IMR-90 (cell line): Measurements from ENCODE around the gene FRYL. TPM values are rescaled to one million over a fixed set of nuclear protein-coding genes. Genes with fewer than 3 reads are reported as not detected.

Source experiments
- ATAC-seq: fragments of 200-7000 bp; cut with Tn5 transposase; 2 replicates; pipeline ENCODE4 v1.9.1; 2020; ENCODE audit warnings: low read depth, mild to moderate bottlenecking, moderate library complexity
- BruUV-seq: library from RNA; stranded (reverse); fragments of 400-500 nt; replicated peaks from 2 replicates; lab custom pipeline; 2021; lab: Mats Ljungman, UMichigan
- CTCF ChIA-PET: fragments of 300-600 bp; formaldehyde crosslinking; extraction: SDS; loops from one replicate; lab custom pipeline; 2021; ENCODE audit warnings: antibody characterized with exemption; lab: Yijun Ruan, JAX
- POLR2A ChIA-PET: fragments of 300-600 bp; sonication (Branson Sonifier 250); formaldehyde crosslinking; loops from one replicate; lab custom pipeline; 2022; ENCODE audit warnings: antibody characterized with exemption; ENCODE audit not compliant: unreplicated experiment; lab: Charles Lee
- DNase-seq: peaks from one replicate; pipeline ENCODE4 v3.0.0; 2013
- H2AFZ ChIP-seq: replicated peaks from 2 replicates; pipeline ENCODE3; 2013; ENCODE audit warnings: low read length, mild to moderate bottlenecking; ENCODE audit not compliant: poor library complexity
- H2AK5ac ChIP-seq: 2 replicates; pipeline ENCODE4 v1.6.1; 2013; ENCODE audit warnings: low read depth, low read length, inconsistent platforms
- H2AK9ac ChIP-seq: replicated peaks from 2 replicates; pipeline ENCODE3; 2013; ENCODE audit warnings: mild to moderate bottlenecking, low read depth, low read length, moderate library complexity; ENCODE audit not compliant: poor library complexity
- H2BK120ac ChIP-seq: 2 replicates; pipeline ENCODE4 v1.6.1; 2013; ENCODE audit warnings: low read depth, low read length, inconsistent platforms
- H2BK15ac ChIP-seq: 3 replicates; pipeline ENCODE4 v1.6.1; 2013; ENCODE audit warnings: low read depth, low read length, inconsistent platforms
- H2BK20ac ChIP-seq: 2 replicates; pipeline ENCODE4 v1.6.1; 2013; ENCODE audit warnings: low read depth, mild to moderate bottlenecking, inconsistent platforms, low read length, moderate library complexity
- H2BK5ac ChIP-seq: 2 replicates; pipeline ENCODE4 v1.6.1; 2013; ENCODE audit warnings: mild to moderate bottlenecking, low read depth, low read length, inconsistent platforms; ENCODE audit not compliant: poor library complexity, severe bottlenecking
- H3K14ac ChIP-seq: replicated peaks from 2 replicates; pipeline ENCODE4 v1.6.1; 2013; ENCODE audit warnings: low read depth, low read length, inconsistent platforms
- H3K18ac ChIP-seq: 2 replicates; pipeline ENCODE4 v1.6.1; 2013; ENCODE audit warnings: low read depth, low read length, control low read depth
- H3K23ac ChIP-seq: 2 replicates; pipeline ENCODE4 v1.6.1; 2013; ENCODE audit warnings: low read depth, low read length, inconsistent platforms
- H3K27ac ChIP-seq: 2 replicates; pipeline ENCODE4 v1.5.1; 2013; ENCODE audit warnings: mild to moderate bottlenecking, control low read depth, low read length; ENCODE audit not compliant: insufficient read depth
- H3K27me3 ChIP-seq: 2 replicates; pipeline ENCODE4 v1.6.1; 2013; ENCODE audit warnings: low read length; ENCODE audit not compliant: control insufficient read depth, insufficient read depth
- H3K36me3 ChIP-seq: 2 replicates; pipeline ENCODE4 v1.6.1; 2013; ENCODE audit warnings: low read length, mixed read lengths; ENCODE audit not compliant: control insufficient read depth, insufficient read depth
- H3K4ac ChIP-seq: 2 replicates; pipeline ENCODE4 v1.6.1; 2013; ENCODE audit warnings: low read depth, low read length, inconsistent platforms
- H3K4me1 ChIP-seq: 2 replicates; pipeline ENCODE4 v1.6.1; 2013; ENCODE audit warnings: low read length, mixed read lengths; ENCODE audit not compliant: control insufficient read depth, insufficient read depth
- H3K4me2 ChIP-seq: 2 replicates; pipeline ENCODE4 v1.6.1; 2013; ENCODE audit warnings: low read depth, mild to moderate bottlenecking, control low read depth, low read length, moderate library complexity
- H3K4me3 ChIP-seq: 2 replicates; pipeline ENCODE4 v1.5.1; 2013; ENCODE audit warnings: low read depth, mild to moderate bottlenecking, control low read depth, low read length, moderate library complexity; ENCODE audit not compliant: insufficient read depth
- H3K56ac ChIP-seq: 2 replicates; pipeline ENCODE4 v1.6.1; 2013; ENCODE audit warnings: low read length, inconsistent platforms; ENCODE audit not compliant: insufficient read depth; ENCODE audit errors: extremely low read depth
- H3K79me1 ChIP-seq, 2 experiments: 2 replicates each; pipeline ENCODE4 v1.6.1; 2013; ENCODE audit warnings: low read length in 2 of 2, inconsistent platforms in 1 of 2, low read depth in 1 of 2
- H3K9ac ChIP-seq: 2 replicates; pipeline ENCODE4 v1.6.1; 2013; ENCODE audit warnings: low read depth, low read length, control low read depth
- H3K9me1 ChIP-seq: 2 replicates; pipeline ENCODE4 v1.6.1; 2013; ENCODE audit warnings: low read length, inconsistent platforms; ENCODE audit not compliant: insufficient read depth
- H3K9me3 ChIP-seq: 2 replicates; pipeline ENCODE4 v1.6.1; 2013; ENCODE audit warnings: low read length; ENCODE audit not compliant: control insufficient read depth, insufficient read depth
- H4K20me1 ChIP-seq: 2 replicates; pipeline ENCODE4 v1.6.1; 2013; ENCODE audit warnings: low read length, inconsistent platforms; ENCODE audit not compliant: insufficient read depth
- H4K5ac ChIP-seq: 2 replicates; pipeline ENCODE4 v1.6.1; 2013; ENCODE audit warnings: mild to moderate bottlenecking, low read depth, low read length, control low read depth
- H4K8ac ChIP-seq, 2 experiments: 2 replicates each; pipeline ENCODE4 v1.6.1; 2013; ENCODE audit warnings: low read depth in 2 of 2, low read length in 2 of 2, control low read depth in 1 of 2, inconsistent platforms in 1 of 2
- H4K91ac ChIP-seq: 2 replicates; pipeline ENCODE4 v1.6.1; 2013; ENCODE audit warnings: low read depth, low read length, inconsistent platforms; ENCODE audit not compliant: insufficient read depth
- POLR2A ChIP-seq: IDR thresholded peaks from 2 replicates; pipeline ENCODE4 v1.6.1; 2012; ENCODE audit warnings: mild to moderate bottlenecking, low read depth, low read length
- SMC3 ChIP-seq: fragments of 150-350 bp; IDR thresholded peaks from 2 replicates; pipeline ENCODE4 v1.6.1; 2016; ENCODE audit warnings: low read depth, mild to moderate bottlenecking, antibody characterized with exemption, low read length, moderate library complexity
- WGBS, 2 experiments: methylation state at CpG; one replicate each; pipeline versions ENCODE4 v1.1.5 to v1.1.7; 2013; ENCODE audit warnings: missing lambda C conversion rate in 2 of 2; ENCODE audit not compliant: insufficient read length in 1 of 2; ENCODE audit errors: extremely low coverage in 2 of 2; 5-methylcytosine and 5-hydroxymethylcytosine counted together
- dilution Hi-C: fragments of 300-500 bp; cut with HindIII; formaldehyde crosslinking; loops from one replicate; pipeline ENCODE4 v1.14.3; 2018; ENCODE audit warnings: low sequenced_read_pairs; ENCODE audit not compliant: unreplicated experiment
- in situ Hi-C: fragments of 300-500 bp; cut with MboI; formaldehyde crosslinking; loops from 3 replicates; pipeline ENCODE4 v1.14.3; 2019; ENCODE audit warnings: low sequenced_read_pairs, inconsistent platforms, mixed read lengths
- intact Hi-C: fragments of 100-400 bp; cut with micrococcal nuclease; formaldehyde crosslinking; loops from 2 replicates; pipeline ENCODE4 v1.10.0; 2022
- polyA plus RNA-seq, 3 experiments: library from polyadenylated mRNA; depleted of rRNA; stranded (reverse); fragments of >200 nt; gene quantifications; 2 replicates each; pipeline ENCODE4 v1.2.3, GENCODE V29; 2012; ENCODE audit warnings: low replicate concordance in 1 of 3
- total RNA-seq: library from RNA; depleted of rRNA; stranded (reverse); fragments of >200 nt; gene quantifications from 2 replicates; pipeline ENCODE4 v1.2.3, GENCODE V29; 2012

The FRYL gene
- total and polyA plus RNA-seq, 2 of the 4 experiments (the other 2 are of a cell fraction): 9.9 to 77.4 TPM

DNA sequence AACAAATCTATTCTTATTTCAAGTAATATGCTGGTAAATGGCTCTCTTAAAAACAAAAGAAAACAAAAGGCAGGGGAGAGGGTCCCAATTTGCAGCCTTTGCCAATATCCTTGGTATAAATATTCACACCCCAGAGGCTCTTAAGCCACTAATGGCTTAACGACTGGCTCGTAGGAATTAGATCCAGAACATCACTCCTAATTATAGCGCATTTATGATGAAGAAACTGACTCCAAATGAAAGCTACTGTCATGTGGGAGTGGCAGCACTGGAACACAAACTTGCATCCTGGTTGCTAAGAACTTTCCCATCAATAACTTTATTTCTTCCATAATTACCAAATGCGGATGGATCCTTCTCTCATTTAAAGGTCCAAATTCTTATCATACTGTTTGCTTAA lies 138.7 kb downstream of the FRYL start:
- no CpG with 5 or more reads among the region's 4 CpGs for WGBS, 2 experiments
- no peak overlapping the region for H2AFZ ChIP-seq
- POLR2A ChIA-PET: no interaction called here
- no peak overlapping the region for H3K56ac ChIP-seq
- H3K9me1 ChIP-seq: peaks cover 4% of the 10 kb centered on the region
- H3K14ac ChIP-seq: no peak overlapping the region
- in situ Hi-C loops (no loop called here), dilution Hi-C loops (no loop called here), intact Hi-C loops (loop anchor here (5.0 kb wide), 1 partner anchor 136 kb away; no protein-coding TSS in a partner anchor)
- H2BK20ac ChIP-seq: no peak overlapping the region
- H3K27me3 ChIP-seq: no peaks in the 10 kb centered on the region
- H2AK5ac ChIP-seq: no peak overlapping the region
- no peak overlapping the region for H4K5ac ChIP-seq
- BruUV-seq: no TSS peak
- CTCF ChIA-PET: interaction anchor here (0.6 kb wide), 1 partner anchor 354 kb away, joined by 3 read pairs; no protein-coding TSS in a partner anchor
- H3K4me2 ChIP-seq: no peak overlapping the region
- ATAC-seq (no peak), DNase-seq (no peak)
- TF ChIP-seq POLR2A (no peak), SMC3 (no peak)
- no peak overlapping the region for H3K4me3 ChIP-seq
- H3K36me3 ChIP-seq: no peaks in the 10 kb centered on the region
- no peak overlapping the region for H2BK5ac ChIP-seq
- no peak overlapping the region for H2BK120ac ChIP-seq
- no peak overlapping the region for H2AK9ac ChIP-seq
- no peak overlapping the region for H3K23ac ChIP-seq
- H3K79me1 ChIP-seq: peaks cover 7 to 43% of the 10 kb centered on the region in 2 experiments
- H3K27ac ChIP-seq: no peak overlapping the region
- H4K8ac ChIP-seq: no peak overlapping the region
- no peak overlapping the region for H3K9ac ChIP-seq
- peaks cover 9% of the 10 kb centered on the region; the same call in 1 of the 2 replicates for H4K20me1 ChIP-seq
- no peaks in the 10 kb centered on the region for H3K9me3 ChIP-seq
- H3K18ac ChIP-seq: no peak overlapping the region
- no peak overlapping the region for H2BK15ac ChIP-seq
- H3K4me1 ChIP-seq: peaks cover 4% of the 10 kb centered on the region
- no peak overlapping the region for H4K91ac ChIP-seq
- H3K4ac ChIP-seq: no peak overlapping the region
